Liver (tissue), 9 donors: ENCODE data around the gene SDF2. TPM values are rescaled to one million over a fixed set of nuclear protein-coding genes. Genes with fewer than 3 reads are reported as not detected.

Experiments used
- DNase-seq: peaks from one replicate; pipeline ENCODE4 v3.0.0-alpha.2; 2017; ENCODE audit warnings: low spot score
- H3K27ac ChIP-seq, 2 donors: one replicate each; pipeline ENCODE4 v1.7.0; 2013; ENCODE audit warnings: inconsistent platforms in 2 of 2, low read length in 2 of 2, control low read depth in 1 of 2, low read depth in 1 of 2, mild to moderate bottlenecking in 1 of 2
- H3K27me3 ChIP-seq, 4 donors: one replicate each; pipeline versions ENCODE4 v1.6.1 to v1.7.0; 2013; ENCODE audit warnings: low read length in 3 of 4, inconsistent platforms in 1 of 4, mild to moderate bottlenecking in 1 of 4, moderate library complexity in 1 of 4; ENCODE audit not compliant: control insufficient read depth in 4 of 4, insufficient read depth in 4 of 4
- H3K36me3 ChIP-seq, 4 donors: one replicate each; pipeline versions ENCODE4 v1.6.1 to v1.7.0; 2013; ENCODE audit warnings: low read length in 3 of 4, mild to moderate bottlenecking in 3 of 4, low read depth in 1 of 4, moderate library complexity in 1 of 4; ENCODE audit not compliant: control insufficient read depth in 4 of 4, insufficient read depth in 3 of 4
- H3K4me1 ChIP-seq, 4 donors: one replicate each; pipeline versions ENCODE4 v1.6.1 to v1.7.0; 2013; ENCODE audit warnings: low read length in 3 of 4, mild to moderate bottlenecking in 3 of 4, moderate library complexity in 1 of 4; ENCODE audit not compliant: control insufficient read depth in 4 of 4, insufficient read depth in 4 of 4
- H3K4me3 ChIP-seq, 3 donors: one replicate each; pipeline versions ENCODE4 v1.6.1 to v1.7.0; 2013; ENCODE audit warnings: low read length in 3 of 3, control low read depth in 1 of 3, low read depth in 1 of 3, mild to moderate bottlenecking in 1 of 3
- H3K9ac ChIP-seq, 2 donors: one replicate each; pipeline ENCODE4 v1.7.0; 2013; ENCODE audit warnings: low read length in 2 of 2, mild to moderate bottlenecking in 2 of 2, moderate library complexity in 2 of 2, control low read depth in 1 of 2, low read depth in 1 of 2
- H3K9me3 ChIP-seq, 4 donors: one replicate each; pipeline versions ENCODE4 v1.6.1 to v1.7.0; 2013; ENCODE audit warnings: low read length in 3 of 4; ENCODE audit not compliant: control insufficient read depth in 4 of 4
- ATF3 ChIP-seq: IDR thresholded peaks from 2 replicates; pipeline ENCODE4 v1.6.1; 2016; ENCODE audit warnings: antibody characterized with exemption
- CTCF ChIP-seq: fragments of 150-350 bp; IDR thresholded peaks from 2 replicates; pipeline ENCODE4 v1.5.1; 2017; ENCODE audit warnings: improper control_type of control experiment, low read depth, low read length; ENCODE audit not compliant: missing input control
- FOXA1 ChIP-seq: IDR thresholded peaks from 2 replicates; pipeline ENCODE4 v1.6.1; 2016; ENCODE audit warnings: antibody characterized with exemption
- GABPA ChIP-seq, 2 donors: IDR thresholded peaks in 1 of 2; conservative IDR thresholded peaks in 1 of 2; 2 replicates each; pipeline ENCODE4 v1.6.1; 2016; ENCODE audit warnings: antibody characterized with exemption in 2 of 2, mild to moderate bottlenecking in 1 of 2, moderate library complexity in 1 of 2
- HNF4A ChIP-seq, 2 donors: conservative IDR thresholded peaks; 2 replicates each; pipeline ENCODE4 v1.6.1; 2016; ENCODE audit warnings: antibody characterized with exemption in 2 of 2, mild to moderate bottlenecking in 2 of 2
- HNF4G ChIP-seq: IDR thresholded peaks from 2 replicates; pipeline ENCODE4 v1.6.1; 2016; ENCODE audit warnings: antibody characterized with exemption
- JUND ChIP-seq, 2 donors: IDR thresholded peaks; 2 replicates each; pipeline ENCODE4 v1.6.1; 2016; ENCODE audit warnings: antibody characterized with exemption in 2 of 2
- MAX ChIP-seq: IDR thresholded peaks from 2 replicates; pipeline ENCODE4 v1.6.1; 2016; ENCODE audit warnings: antibody characterized with exemption
- NR2F2 ChIP-seq: IDR thresholded peaks from 2 replicates; pipeline ENCODE4 v1.6.1; 2016; ENCODE audit warnings: antibody characterized with exemption
- REST ChIP-seq: IDR thresholded peaks from 2 replicates; pipeline ENCODE4 v1.6.1; 2016; ENCODE audit warnings: antibody characterized with exemption, mild to moderate bottlenecking
- RXRA ChIP-seq, 2 donors: IDR thresholded peaks; 2 replicates each; pipeline ENCODE4 v1.6.1; 2017 to 2018; ENCODE audit warnings: antibody characterized with exemption in 2 of 2, mild to moderate bottlenecking in 1 of 2
- SP1 ChIP-seq: IDR thresholded peaks from 2 replicates; pipeline ENCODE4 v1.6.1; 2018; ENCODE audit warnings: antibody characterized with exemption, mild to moderate bottlenecking
- TAF1 ChIP-seq: conservative IDR thresholded peaks from 2 replicates; pipeline ENCODE4 v1.6.1; 2016; ENCODE audit warnings: antibody characterized with exemption, mild to moderate bottlenecking
- YY1 ChIP-seq: IDR thresholded peaks from 2 replicates; pipeline ENCODE4 v1.6.1; 2016; ENCODE audit warnings: antibody characterized with exemption, mild to moderate bottlenecking
- ZBTB33 ChIP-seq: IDR thresholded peaks from 2 replicates; pipeline ENCODE4 v1.6.1; 2016; ENCODE audit warnings: antibody characterized with exemption
- WGBS: extraction: QIAGEN DNeasy Blood & Tissue Kit; methylation state at CpG from one replicate; pipeline ENCODE4 v1.1.7; 2013; 5-methylcytosine and 5-hydroxymethylcytosine counted together
- polyA plus RNA-seq, 2 donors: library from polyadenylated mRNA; stranded (reverse) in 1 of 2; unstranded in 1 of 2; fragments of 200-250 nt in 1 of 2; fragments of >200 nt in 1 of 2; fragmentation: Nextera tagmentation in 1 of 2; extraction: Ambion mirVana in 1 of 2; gene quantifications; one replicate each; pipeline versions ENCODE4 v1.2.1 to v1.2.3, GENCODE V29; 2013 to 2015
- total RNA-seq, 2 donors: library from RNA; depleted of rRNA; stranded (reverse); fragments of >200 nt; gene quantifications; one replicate each; pipeline ENCODE4 v1.2.3, GENCODE V29; 2014
- donor health status: healthy.
- donor health status: healthy.
- donor health status: healthy.
- donor health status: healthy.
- donor health status: healthy.

SDF2 gene
- total and polyA plus RNA-seq, 4 donors, result 24.1 to 38.9 (median 28.0) TPM

- DNase-seq, result no peak
- 98% methylated on average over 1 of the region's 1 CpG for WGBS
Measured at GRCh38 chr17:28693869-28694268, 32.2 kb upstream of the SDF2 start.

More at GRCh38 chr17:28693869-28694268, 32.2 kb upstream of the SDF2 start:
- TF ChIP-seq CTCF (no peak), YY1 (no peak), HNF4A (conservative IDR thresholded peaks at IDR 0.05) (no peak), ZBTB33 (no peak), GABPA (IDR thresholded peaks at IDR 0.05 in 1 of 2, conservative IDR thresholded peaks at IDR 0.05 in 1 of 2) (no peak), MAX (no peak), REST (no peak), RXRA (IDR thresholded peaks at IDR 0.05) (no peak), TAF1 (no peak), NR2F2 (no peak), HNF4G (no peak), ATF3 (no peak), JUND (IDR thresholded peaks at IDR 0.05) (no peak), FOXA1 (no peak), SP1 (no peak)
- Histone ChIP-seq H3K4me1 (peaks cover 4 to 20% (median 16%) of the 10 kb centered on the region in 4 donors), H3K4me3 (no peak overlapping the region), H3K27me3 (no peaks in the 10 kb centered on the region), H3K27ac (no peak overlapping the region), H3K36me3 (peaks cover 7 to 80% (median 63%) of the 10 kb centered on the region in 4 donors), H3K9me3 (no peaks in the 10 kb centered on the region), H3K9ac (no peak overlapping the region)
